SK-N-SH (cell line): ENCODE data around the gene LRMDA. TPM values are rescaled to one million over a fixed set of nuclear protein-coding genes. Genes with fewer than 3 reads are reported as not detected.

ENCODE experiments used
- CTCF ChIA-PET: fragments of 300-600, 350-600 bp; formaldehyde crosslinking; extraction: SDS; loops from one replicate; lab custom pipeline; 2021; lab: Yijun Ruan, JAX
- POLR2A ChIA-PET: fragments of 350-600 bp; sonication (Branson Sonifier 250); formaldehyde crosslinking; extraction: SDS; loops from one replicate; lab custom pipeline; 2020; ENCODE audit warnings: antibody characterized with exemption, inconsistent platforms; lab: Yijun Ruan, JAX
- DNase-seq: peaks from one replicate; pipeline ENCODE4 v3.0.0; 2012
- H2AFZ ChIP-seq: fragments of 200-600 bp; sonication (generic); 2 replicates; pipeline ENCODE4 v1.8.1; 2016; ENCODE audit warnings: antibody characterized with exemption, mild to moderate bottlenecking, low read depth
- H3F3A ChIP-seq: fragments of 200-600 bp; sonication (generic); replicated peaks from 2 replicates; pipeline ENCODE3; 2016; ENCODE audit warnings: antibody characterized with exemption, mild to moderate bottlenecking; ENCODE audit not compliant: insufficient read depth
- H3K27ac ChIP-seq, 2 experiments: fragments of 200-500 bp in 1 of 2; fragments of 200-600 bp in 1 of 2; sonication (Bioruptor generic) in 1 of 2; sonication (generic), shearing (Covaris generic) in 1 of 2; 2 replicates each; pipeline versions ENCODE4 v1.5.1 to v1.6.1; 2014 to 2016; ENCODE audit warnings: low read depth in 2 of 2, inconsistent platforms in 1 of 2, low read length in 1 of 2, mild to moderate bottlenecking in 1 of 2, mixed read lengths in 1 of 2
- H3K27me3 ChIP-seq: fragments of 200-600 bp; sonication (generic), shearing (Covaris generic); 2 replicates; pipeline ENCODE4 v1.6.1; 2016; ENCODE audit warnings: mixed run types; ENCODE audit not compliant: insufficient read depth
- H3K36me3 ChIP-seq, 2 experiments: fragments of 200-500 bp in 1 of 2; fragments of 200-600 bp in 1 of 2; sonication (Bioruptor generic) in 1 of 2; sonication (generic) in 1 of 2; replicated peaks in 1 of 2; 2 replicates each; pipeline versions ENCODE3 to v1.5.1; 2014 to 2016; ENCODE audit warnings: low read length in 1 of 2, mild to moderate bottlenecking in 1 of 2; ENCODE audit not compliant: insufficient read depth in 2 of 2, control insufficient read depth in 1 of 2
- H3K4me1 ChIP-seq, 2 experiments: fragments of 200-500 bp in 1 of 2; fragments of 200-600 bp in 1 of 2; sonication (Bioruptor generic) in 1 of 2; sonication (generic), shearing (Covaris generic) in 1 of 2; 2 replicates each; pipeline versions ENCODE4 v1.5.1 to v1.6.1; 2014 to 2016; ENCODE audit warnings: low read depth in 1 of 2, low read length in 1 of 2, mixed run types in 1 of 2; ENCODE audit not compliant: insufficient read depth in 2 of 2, control insufficient read depth in 1 of 2
- H3K4me2 ChIP-seq: fragments of 200-600 bp; sonication (generic), shearing (Covaris generic); 2 replicates; pipeline ENCODE4 v1.6.1; 2017; ENCODE audit warnings: mixed run types
- H3K4me3 ChIP-seq, 2 experiments: fragments of 200-500 bp in 1 of 2; fragments of 200-600 bp in 1 of 2; sonication (Bioruptor generic) in 1 of 2; sonication (generic), shearing (Covaris generic) in 1 of 2; 2 replicates each; pipeline versions ENCODE4 v1.5.1 to v1.8.1; 2014 to 2016; ENCODE audit warnings: low read depth in 2 of 2, inconsistent platforms in 1 of 2, low read length in 1 of 2, mild to moderate bottlenecking in 1 of 2, mixed read lengths in 1 of 2, moderate library complexity in 1 of 2
- H3K79me2 ChIP-seq: fragments of 200-600 bp; sonication (generic); 2 replicates; pipeline ENCODE4 v1.8.1; 2017; ENCODE audit warnings: mild to moderate bottlenecking; ENCODE audit not compliant: insufficient read depth
- H3K9ac ChIP-seq: fragments of 200-600 bp; sonication (generic); 2 replicates; pipeline ENCODE4 v1.6.1; 2017; ENCODE audit warnings: mixed run types
- H3K9me2 ChIP-seq: fragments of 200-600 bp; sonication (generic); 2 replicates; pipeline ENCODE4 v1.6.1; 2017; ENCODE audit warnings: mixed run types
- H3K9me3 ChIP-seq: fragments of 200-600 bp; sonication (generic); 2 replicates; pipeline ENCODE4 v1.6.1; 2017; ENCODE audit warnings: mixed run types, mild to moderate bottlenecking, moderate library complexity
- H4K20me1 ChIP-seq: fragments of 200-600 bp; sonication (generic); 2 replicates; pipeline ENCODE4 v1.6.1; 2017; ENCODE audit warnings: mild to moderate bottlenecking, mixed run types; ENCODE audit not compliant: insufficient read depth
- CTCF ChIP-seq: fragments of 200-600 bp; sonication (generic); IDR thresholded peaks from 2 replicates; pipeline ENCODE4 v1.6.1; 2017; ENCODE audit warnings: antibody characterized with exemption, mild to moderate bottlenecking, moderate library complexity
- ELF1 ChIP-seq: IDR thresholded peaks from 2 replicates; pipeline ENCODE4 v1.4.0; 2012
- EP300 ChIP-seq, 2 experiments: IDR thresholded peaks; 2 replicates each; pipeline versions ENCODE4 v1.4.0 to v1.6.1; 2012; ENCODE audit warnings: borderline replicate concordance in 1 of 2, low read depth in 1 of 2, low read length in 1 of 2
- FOSL2 ChIP-seq: IDR thresholded peaks from 2 replicates; pipeline ENCODE4 v1.4.0; 2012; ENCODE audit warnings: low read depth, mild to moderate bottlenecking, moderate library complexity, borderline replicate concordance
- FOXM1 ChIP-seq: IDR thresholded peaks from 2 replicates; pipeline ENCODE4 v1.4.0; 2012; ENCODE audit warnings: low read depth, mild to moderate bottlenecking
- GATA2 ChIP-seq: sonication (generic); formaldehyde crosslinking; IDR thresholded peaks from 2 replicates; pipeline ENCODE4 v1.5.0; 2020; ENCODE audit warnings: mild to moderate bottlenecking, missing genetic modification reagents
- JUND ChIP-seq: IDR thresholded peaks from 2 replicates; pipeline ENCODE4 v1.4.0; 2012
- MXI1 ChIP-seq: IDR thresholded peaks from 2 replicates; pipeline ENCODE4 v1.6.1; 2012; ENCODE audit warnings: mild to moderate bottlenecking, low read depth, low read length, improper control_type of control experiment
- NFIC ChIP-seq: IDR thresholded peaks from 2 replicates; pipeline ENCODE4 v1.4.0; 2012; ENCODE audit warnings: borderline replicate concordance
- PBX3 ChIP-seq: IDR thresholded peaks from 2 replicates; pipeline ENCODE4; 2012
- REST ChIP-seq: IDR thresholded peaks from 2 replicates; pipeline ENCODE4 v1.6.1; 2012; ENCODE audit warnings: mild to moderate bottlenecking, low read depth, low read length, moderate library complexity
- RXRA ChIP-seq: IDR thresholded peaks from 2 replicates; pipeline ENCODE4 v1.4.0; 2012; ENCODE audit warnings: low read depth, mild to moderate bottlenecking, borderline replicate concordance
- SMC3 ChIP-seq: IDR thresholded peaks from 2 replicates; pipeline ENCODE4 v1.6.1; 2012; ENCODE audit warnings: low read depth, low read length, improper control_type of control experiment
- TAF1 ChIP-seq: IDR thresholded peaks from 2 replicates; pipeline ENCODE4 v1.6.1; 2012; ENCODE audit warnings: low read depth, mild to moderate bottlenecking, low read length, moderate library complexity, borderline replicate concordance
- TCF12 ChIP-seq: IDR thresholded peaks from 2 replicates; pipeline ENCODE4 v1.4.0; 2012
- USF1 ChIP-seq: IDR thresholded peaks from 2 replicates; pipeline ENCODE4 v1.4.0; 2012; ENCODE audit warnings: low read depth, borderline replicate concordance
- USF2 ChIP-seq: fragments of 150-350 bp; IDR thresholded peaks from 2 replicates; pipeline ENCODE4 v1.6.1; 2017; ENCODE audit warnings: antibody characterized with exemption, low read length, low read depth, borderline replicate concordance
- WGBS: methylation state at CpG from one replicate; pipeline ENCODE4 v1.1.6; 2017; ENCODE audit warnings: low lambda C conversion rate; 5-methylcytosine and 5-hydroxymethylcytosine counted together
- polyA plus RNA-seq, 3 experiments: library from polyadenylated mRNA; depleted of rRNA; stranded (reverse); fragments of >200 nt; gene quantifications; 2 replicates each; pipeline ENCODE4 v1.2.3, GENCODE V29; 2012

LRMDA gene
- polyA plus RNA-seq, 1 of the 3 experiments (the other 2 are of a cell fraction): 0.95 TPM

GRCh38 chr10:75648854-75649253 lies 217.4 kb downstream of the LRMDA start:
- ChIA-PET CTCF (interaction anchor here (1.2 kb wide), 1 partner anchor 388 kb away, joined by 5 read pairs; no protein-coding TSS in a partner anchor), POLR2A (no interaction called here)
- no peaks in the 10 kb centered on the region for H3K9me2 ChIP-seq
- no peak overlapping the region for H3K4me2 ChIP-seq
- no peaks in the 10 kb centered on the region for H3K27me3 ChIP-seq
- no peaks in the 10 kb centered on the region for H4K20me1 ChIP-seq
- H3K4me1 ChIP-seq: peaks cover 0 to 9% of the 10 kb centered on the region in 2 experiments; a peak in 2 of 4 replicates
- WGBS: 28% methylated on average over 2 of the region's 2 CpGs
- no peaks in the 10 kb centered on the region for H3K36me3 ChIP-seq
- DNase-seq: no peak
- no peaks in the 10 kb centered on the region for H3F3A ChIP-seq
- H3K4me3 ChIP-seq: no peak overlapping the region
- no peaks in the 10 kb centered on the region for H3K9me3 ChIP-seq
- H3K27ac ChIP-seq: no peak overlapping the region
- H2AFZ ChIP-seq: no peak overlapping the region
- H3K9ac ChIP-seq: no peak overlapping the region
- TF ChIP-seq USF1: no peak
- TF ChIP-seq MXI1: no peak
- no peak for TF ChIP-seq USF2
- TF ChIP-seq GATA2: no peak
- TF ChIP-seq RXRA: no peak
- no peak for TF ChIP-seq NFIC
- TF ChIP-seq JUND: no peak
- no peak for TF ChIP-seq SMC3
- no peak for TF ChIP-seq FOSL2
- TF ChIP-seq FOXM1: no peak
- no peak for TF ChIP-seq ELF1
- TF ChIP-seq, all 33 proteins: peak for 0
- H3K79me2 ChIP-seq: no peaks in the 10 kb centered on the region

GRCh38 chr10:75649466-75649865 lies 218.0 kb downstream of the LRMDA start:
- DNase-seq: no peak
- WGBS: 93% methylated on average over 1 of the region's 1 CpG
- Histone ChIP-seq H3K4me2 (no peak overlapping the region), H2AFZ (no peak overlapping the region), H3K9ac (no peak overlapping the region), H3F3A (no peaks in the 10 kb centered on the region), H3K9me3 (no peaks in the 10 kb centered on the region), H3K4me1 (peaks cover 0 to 3% of the 10 kb centered on the region in 2 experiments; a peak in 2 of 4 replicates), H3K27me3 (no peaks in the 10 kb centered on the region), H3K4me3 (no peak overlapping the region), H4K20me1 (no peaks in the 10 kb centered on the region), H3K9me2 (no peaks in the 10 kb centered on the region), H3K27ac (no peak overlapping the region), H3K36me3 (no peaks in the 10 kb centered on the region), H3K79me2 (no peaks in the 10 kb centered on the region)
- ChIA-PET POLR2A (no interaction called here), CTCF (interaction anchor here (1.2 kb wide), 1 partner anchor 387 kb away, joined by 5 read pairs; no protein-coding TSS in a partner anchor)
- TF ChIP-seq REST (no peak), ELF1 (no peak), TAF1 (no peak), CTCF (no peak), TCF12 (no peak), EP300 (IDR thresholded peaks at IDR 0.05; ENCODE audit: borderline replicate concordance in 1 of 2, low read depth in 1 of 2, low read length in 1 of 2) (no peak), SMC3 (no peak), USF2 (no peak), PBX3 (no peak)
